Psoas muscle (tissue), 8 donors: ENCODE results near the gene EEF1AKMT2. TPM values are rescaled to one million over a fixed set of nuclear protein-coding genes. Genes with fewer than 3 reads are reported as not detected.

Source experiments
- ATAC-seq, 4 donors: fragments of 200-7000 bp; cut with Tn5 transposase; one replicate each; pipeline ENCODE4 v1.9.1; 2020; ENCODE audit warnings: moderate library complexity in 3 of 4, mild to moderate bottlenecking in 2 of 4
- DNase-seq, 2 donors: peaks; one replicate each; pipeline ENCODE4 v3.0.0-alpha.2; 2020
- H3K27ac ChIP-seq: fragments of 200-600 bp; one replicate; pipeline ENCODE4 v1.8.0; 2022
- H3K27me3 ChIP-seq, 3 donors: fragments of 200-600 bp in 1 of 3; one replicate each; pipeline versions ENCODE4 v1.6.1 to v1.8.0; 2013 to 2022; ENCODE audit warnings: low read length in 2 of 3, mild to moderate bottlenecking in 2 of 3, moderate library complexity in 1 of 3; ENCODE audit not compliant: insufficient read depth in 3 of 3
- H3K36me3 ChIP-seq, 2 donors: fragments of 200-600 bp in 1 of 2; one replicate each; pipeline versions ENCODE4 v1.6.1 to v1.8.0; 2013 to 2022; ENCODE audit warnings: low read depth in 1 of 2, mild to moderate bottlenecking in 1 of 2, moderate library complexity in 1 of 2; ENCODE audit not compliant: insufficient read depth in 1 of 2
- H3K4me1 ChIP-seq: fragments of 200-600 bp; one replicate; pipeline ENCODE4 v1.8.0; 2022
- H3K4me3 ChIP-seq: fragments of 200-600 bp; one replicate; pipeline ENCODE4 v1.8.0; 2022; ENCODE audit warnings: mild to moderate bottlenecking
- H3K9me3 ChIP-seq: fragments of 200-600 bp; one replicate; pipeline ENCODE4 v1.8.0; 2022
- CTCF ChIP-seq: fragments of 200-600 bp; IDR thresholded peaks from one replicate; pipeline ENCODE4 v1.8.0; 2022; ENCODE audit warnings: antibody characterized with exemption
- WGBS, 3 donors: extraction: QIAGEN DNeasy Blood & Tissue Kit; methylation state at CpG; one replicate each; pipeline versions ENCODE4 v1.1.6 to v1.1.7; 2013; 5-methylcytosine and 5-hydroxymethylcytosine counted together
- intact Hi-C, 2 donors: fragments of 100-400 bp; cut with DNase I; formaldehyde crosslinking; loops; one replicate each; pipeline versions ENCODE4 v1.11.0 to v1.14.2; 2022
- polyA plus RNA-seq, 3 donors: library from polyadenylated mRNA; stranded (reverse); fragments of 200-250 nt; gene quantifications; one replicate each; pipeline ENCODE4 v1.2.3, GENCODE V29; 2013
- total RNA-seq, 4 donors: library from RNA; stranded (reverse); fragmentation: NEBNext Ultra II Directional in 2 of 4; extraction: Animal tissue kit (Norgen Biotek cat#: 25700) in 2 of 4; gene quantifications; one replicate each; pipeline versions ENCODE4 v1.2.1 to v1.2.4, GENCODE V29; 2021 to 2023
- donor health status: healthy with polysubstance abuse.
- donor health status: DM: no; HTN: no; CAD: no; lungs with moderate emphysema.
- donor health status: Bipolar disorder and iron deficiency.
- donor health status: healthy.
- donor health status: DM: yes; HTN: yes; CAD: no.
- donor health status: DM: no; HTN: no; CAD: no.
- donor health status: DM: no; HTN: no; CAD: no.
- donor health status: DM: yes; HTN: yes; CAD: no.

Gene EEF1AKMT2
- total and polyA plus RNA-seq, 7 donors: 3.3 to 11.9 (median 9.1) TPM

- intact Hi-C loops: no loop called here
- Histone ChIP-seq H3K27me3 (no peaks in the 10 kb centered on the region), H3K4me3 (no peak overlapping the region), H3K4me1 (peaks cover 7% of the 10 kb centered on the region), H3K36me3 (peaks cover 1 to 43% of the 10 kb centered on the region in 2 donors), H3K9me3 (no peaks in the 10 kb centered on the region), H3K27ac (no peak overlapping the region)
- no peak for TF ChIP-seq CTCF
- ATAC-seq (no peak), DNase-seq (no peak)
- whole genome bisulfite sequencing, 3 donors: 85 to 87% (median 87%) methylated on average over 2 of the region's 2 CpGs
Measured at GRCh38 chr10:124765256-124765655, 26.4 kb downstream of the EEF1AKMT2 start.

GRCh38 chr10:124763267-124763666, 28.4 kb downstream of the EEF1AKMT2 start:
- intact Hi-C loops: no loop called here
- no peak for DNase-seq
- Histone ChIP-seq H3K36me3 (peaks cover 0 to 60% of the 10 kb centered on the region in 2 donors), H3K27ac (no peak overlapping the region), H3K9me3 (no peaks in the 10 kb centered on the region), H3K4me3 (no peak overlapping the region), H3K4me1 (peaks cover 7% of the 10 kb centered on the region), H3K27me3 (no peaks in the 10 kb centered on the region)
- peak in 3 of 4 donors; percentile 65 to 88 (median 65) for ATAC-seq
- WGBS, 3 donors: 44 to 68% (median 45%) methylated on average over 1 of the region's 1 CpG
- no peak for TF ChIP-seq CTCF

- intact Hi-C loops: no loop called here
- Histone ChIP-seq H3K4me3 (no peak overlapping the region), H3K36me3 (peaks cover 0 to 65% of the 10 kb centered on the region in 2 donors), H3K9me3 (no peaks in the 10 kb centered on the region), H3K27me3 (no peaks in the 10 kb centered on the region), H3K27ac (no peak overlapping the region), H3K4me1 (peaks cover 15% of the 10 kb centered on the region)
- 74 to 77% (median 76%) methylated on average over 5 of the region's 5 CpGs for WGBS, 3 donors
- ATAC-seq (no peak), DNase-seq (no peak)
- TF ChIP-seq CTCF: no peak
Measured at GRCh38 chr10:124762281-124762680, 29.4 kb downstream of the EEF1AKMT2 start.

GRCh38 chr10:124756156-124756903, 35.4 kb downstream of the EEF1AKMT2 start:
- DNase-seq: no peak
- 67 to 78% (median 77%) methylated on average over 5 of the region's 5 CpGs for WGBS, 3 donors
- Histone ChIP-seq H3K36me3 (peaks cover 0 to 43% of the 10 kb centered on the region in 2 donors), H3K4me3 (no peak overlapping the region), H3K9me3 (no peaks in the 10 kb centered on the region), H3K4me1 (peaks cover 8% of the 10 kb centered on the region), H3K27me3 (no peaks in the 10 kb centered on the region), H3K27ac (no peak overlapping the region)
- intact Hi-C loops: no loop called here
- TF ChIP-seq CTCF: no peak
- no peak for ATAC-seq

- no peak for TF ChIP-seq CTCF
- no peak overlapping the region for H3K4me3 ChIP-seq
- peaks cover 0 to 35% of the 10 kb centered on the region in 2 donors for H3K36me3 ChIP-seq
- intact Hi-C loops: no loop called here
- peaks cover 8% of the 10 kb centered on the region for H3K4me1 ChIP-seq
- 71 to 83% (median 77%) methylated on average over 2 of the region's 2 CpGs for WGBS, 3 donors
- no peak for DNase-seq
- no peak for ATAC-seq
- H3K27me3 ChIP-seq: no peaks in the 10 kb centered on the region
- H3K27ac ChIP-seq: no peak overlapping the region
- no peaks in the 10 kb centered on the region for H3K9me3 ChIP-seq
Measured at GRCh38 chr10:124755581-124755980, 36.1 kb downstream of the EEF1AKMT2 start.
